ENCODE data around the gene CARHSP1.

The CARHSP1 gene

DNA sequence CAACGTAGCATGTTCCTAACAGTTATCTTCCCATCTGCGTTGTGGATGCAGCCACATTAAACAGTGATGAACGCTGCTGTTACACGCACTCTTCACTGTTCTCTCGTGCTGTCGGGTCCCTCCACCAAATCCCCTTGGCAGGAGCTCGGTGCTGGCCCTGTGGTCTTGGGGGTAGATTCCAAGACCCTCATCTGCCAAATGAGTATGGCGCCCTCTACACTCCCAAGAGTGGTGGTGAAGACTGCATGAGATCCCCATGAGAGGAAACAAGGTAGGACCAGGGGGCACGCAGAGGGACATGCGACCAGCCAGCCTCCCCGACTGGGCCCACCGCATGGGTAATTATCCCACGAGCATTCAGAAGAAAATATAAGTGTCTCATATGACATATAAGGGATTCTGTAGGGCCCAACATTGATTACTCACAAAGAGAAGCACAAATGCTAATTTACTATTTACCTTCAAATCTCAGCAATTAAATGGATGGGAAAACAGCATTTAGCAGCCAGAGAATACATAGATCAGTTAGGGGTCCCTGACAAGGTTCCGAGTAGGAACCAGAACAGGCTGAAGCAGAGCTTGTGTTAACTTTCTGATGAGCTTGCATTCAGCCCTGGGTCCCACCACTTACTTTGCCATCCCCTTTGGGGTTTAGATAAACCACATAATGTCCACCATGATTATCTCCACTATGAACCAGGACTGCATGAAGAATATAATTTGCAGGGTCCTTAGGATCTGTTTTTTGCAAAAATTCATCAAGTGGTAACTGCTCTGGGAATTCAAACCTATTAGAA lies 37.2 kb upstream of the CARHSP1 start:
- Histone ChIP-seq H3K4me1 (ENCODE audit: control insufficient read depth in 5 of 5, insufficient read depth in 5 of 5, low read length in 5 of 5) (peaks cover 0 to 8% (median 0%) of the 10 kb centered on the region in 5 donors), H3K36me3 (ENCODE audit: control insufficient read depth in 5 of 5, insufficient read depth in 5 of 5, low read length in 5 of 5) (peaks cover 25 to 97% (median 85%) of the 10 kb centered on the region in 5 donors), H3K27me3 (ENCODE audit: control insufficient read depth in 5 of 5, insufficient read depth in 4 of 5, low read length in 5 of 5) (no peaks in the 10 kb centered on the region), H3K27ac (ENCODE audit: low read depth, low read length) (no peak overlapping the region), H3K4me3 (ENCODE audit: low read depth in 1 of 5, low read length in 5 of 5) (no peak overlapping the region), H3K9me3 (ENCODE audit: control insufficient read depth in 5 of 5, low read length in 5 of 5) (no peaks in the 10 kb centered on the region), H3K9ac (ENCODE audit: low read length in 5 of 5) (no peak overlapping the region)

DNA sequence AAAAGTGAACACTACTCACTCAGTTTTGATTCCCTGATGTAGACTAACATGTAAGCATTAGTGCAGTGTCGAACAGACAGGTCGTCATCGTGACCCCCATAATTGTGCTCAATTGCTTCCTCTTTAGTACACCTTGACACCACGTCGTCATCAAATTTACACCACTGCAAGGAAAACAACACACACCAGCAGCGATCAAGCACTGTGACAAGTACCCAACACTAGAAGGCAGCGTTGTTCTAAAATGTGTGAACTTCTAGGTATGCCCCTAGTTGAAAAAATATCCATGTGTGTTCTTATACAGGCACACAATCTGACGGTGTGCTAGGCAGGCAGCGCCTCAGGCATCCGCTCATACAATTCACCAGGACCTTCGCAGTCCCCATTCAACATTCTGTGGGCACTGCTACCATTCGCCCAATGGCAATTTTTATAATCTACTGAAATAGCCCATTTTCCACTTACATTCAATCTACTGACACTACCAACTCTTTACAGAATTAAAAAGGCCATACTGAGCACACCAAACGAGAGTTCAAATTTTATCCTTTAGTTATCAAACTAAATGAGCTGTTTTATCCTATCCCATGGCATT lies 36.5 kb upstream of the CARHSP1 start:
- Histone ChIP-seq H3K9ac (ENCODE audit: low read length in 5 of 5) (no peak overlapping the region), H3K4me3 (ENCODE audit: low read depth in 1 of 5, low read length in 5 of 5) (no peak overlapping the region), H3K27me3 (ENCODE audit: control insufficient read depth in 5 of 5, insufficient read depth in 4 of 5, low read length in 5 of 5) (no peaks in the 10 kb centered on the region), H3K4me1 (ENCODE audit: control insufficient read depth in 5 of 5, insufficient read depth in 5 of 5, low read length in 5 of 5) (peaks cover 0 to 8% (median 0%) of the 10 kb centered on the region in 5 donors), H3K9me3 (ENCODE audit: control insufficient read depth in 5 of 5, low read length in 5 of 5) (no peaks in the 10 kb centered on the region), H3K36me3 (ENCODE audit: control insufficient read depth in 5 of 5, insufficient read depth in 5 of 5, low read length in 5 of 5) (peaks cover 27 to 97% (median 82%) of the 10 kb centered on the region in 5 donors), H3K27ac (ENCODE audit: low read depth, low read length) (no peak overlapping the region)

DNA sequence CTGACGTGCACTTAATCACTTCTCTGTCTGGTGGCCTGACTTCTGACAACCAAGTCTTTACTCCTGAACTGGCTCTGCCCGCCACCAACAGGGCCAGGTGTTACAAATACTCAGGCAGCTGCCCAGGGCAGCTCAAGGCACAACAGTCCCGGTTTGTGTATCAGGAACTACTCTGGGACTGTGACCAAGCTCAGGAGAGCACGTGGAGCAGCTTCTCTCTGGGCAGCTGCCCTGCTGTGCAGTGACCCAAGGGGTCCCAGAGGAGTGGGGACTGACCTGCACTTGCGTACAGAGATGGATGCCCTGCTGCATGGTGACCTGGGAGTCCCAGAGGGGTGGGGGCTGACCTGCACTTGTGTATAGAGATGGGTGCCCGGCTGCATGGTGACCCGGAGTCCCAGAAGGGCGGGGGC lies 35.2 kb upstream of the CARHSP1 start:
- H3K36me3 ChIP-seq (ENCODE audit: control insufficient read depth in 5 of 5, insufficient read depth in 5 of 5, low read length in 5 of 5), result peaks cover 35 to 97% (median 84%) of the 10 kb centered on the region in 5 donors
- no peak overlapping the region for H3K27ac ChIP-seq (ENCODE audit: low read depth, low read length)
- H3K9ac ChIP-seq (ENCODE audit: low read length in 5 of 5), result no peak overlapping the region
- no peaks in the 10 kb centered on the region for H3K9me3 ChIP-seq (ENCODE audit: control insufficient read depth in 5 of 5, low read length in 5 of 5)
- peaks cover 0 to 8% (median 0%) of the 10 kb centered on the region in 5 donors for H3K4me1 ChIP-seq (ENCODE audit: control insufficient read depth in 5 of 5, insufficient read depth in 5 of 5, low read length in 5 of 5)
- no peak overlapping the region for H3K4me3 ChIP-seq (ENCODE audit: low read depth in 1 of 5, low read length in 5 of 5)
- H3K27me3 ChIP-seq (ENCODE audit: control insufficient read depth in 5 of 5, insufficient read depth in 4 of 5, low read length in 5 of 5), result no peaks in the 10 kb centered on the region

DNA sequence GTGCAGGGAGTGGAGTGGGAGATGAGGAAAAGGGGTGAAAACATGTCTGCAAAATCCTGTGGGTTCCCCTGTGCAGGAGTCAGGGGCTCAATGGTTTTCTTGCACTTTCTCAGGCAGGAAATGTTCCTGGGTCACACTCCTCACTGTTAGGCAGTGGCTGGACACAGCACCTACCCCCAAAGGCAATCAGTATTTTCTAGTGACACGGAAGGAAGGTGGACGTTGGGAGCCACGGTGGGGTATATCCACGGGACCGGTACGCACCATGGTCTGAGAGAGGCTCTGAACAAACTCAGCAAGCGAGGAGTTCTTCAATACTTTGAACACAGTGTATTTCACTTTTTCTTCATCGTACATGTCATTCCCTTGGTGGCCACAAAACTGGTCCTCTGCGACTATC lies 34.2 kb upstream of the CARHSP1 start:
- Histone ChIP-seq H3K9me3 (ENCODE audit: control insufficient read depth in 5 of 5, low read length in 5 of 5) (no peaks in the 10 kb centered on the region), H3K4me3 (ENCODE audit: low read depth in 1 of 5, low read length in 5 of 5) (no peak overlapping the region), H3K4me1 (ENCODE audit: control insufficient read depth in 5 of 5, insufficient read depth in 5 of 5, low read length in 5 of 5) (peaks cover 0 to 8% (median 0%) of the 10 kb centered on the region in 5 donors), H3K27ac (ENCODE audit: low read depth, low read length) (no peak overlapping the region), H3K9ac (ENCODE audit: low read length in 5 of 5) (no peak overlapping the region), H3K27me3 (ENCODE audit: control insufficient read depth in 5 of 5, insufficient read depth in 4 of 5, low read length in 5 of 5) (no peaks in the 10 kb centered on the region), H3K36me3 (ENCODE audit: control insufficient read depth in 5 of 5, insufficient read depth in 5 of 5, low read length in 5 of 5) (peaks cover 35 to 97% (median 85%) of the 10 kb centered on the region in 5 donors)

DNA sequence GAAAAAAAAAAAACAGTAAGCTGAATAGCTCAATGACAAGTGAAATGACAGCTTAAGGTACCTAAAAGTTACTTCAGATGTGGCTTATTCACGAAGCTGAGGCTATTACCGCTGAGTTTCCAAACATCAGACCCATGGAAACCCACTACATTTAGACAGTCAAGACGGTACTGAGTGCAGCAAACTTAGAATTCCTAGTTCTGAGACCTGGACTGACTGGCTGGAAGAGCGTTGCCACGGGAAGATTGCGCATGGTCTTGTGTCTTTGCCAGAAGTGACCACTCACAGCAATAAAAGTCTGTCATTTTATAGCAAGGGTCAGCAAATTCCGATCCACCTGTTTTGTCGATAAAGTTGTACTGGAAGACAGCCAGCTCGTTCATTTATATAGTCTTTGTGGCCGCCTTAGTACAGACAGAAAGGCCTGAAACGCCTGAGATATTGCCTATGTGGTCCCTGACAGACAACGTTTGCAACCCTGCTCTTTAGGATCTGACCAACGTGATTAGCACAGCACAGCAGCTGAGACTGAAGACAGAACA lies 32.6 kb upstream of the CARHSP1 start:
- H3K27ac ChIP-seq (ENCODE audit: low read depth, low read length), result no peak overlapping the region
- no peaks in the 10 kb centered on the region for H3K27me3 ChIP-seq (ENCODE audit: control insufficient read depth in 5 of 5, insufficient read depth in 4 of 5, low read length in 5 of 5)
- H3K4me1 ChIP-seq (ENCODE audit: control insufficient read depth in 5 of 5, insufficient read depth in 5 of 5, low read length in 5 of 5), result peaks cover 0 to under 1% (median 0%) of the 10 kb centered on the region in 5 donors
- H3K4me3 ChIP-seq (ENCODE audit: low read depth in 1 of 5, low read length in 5 of 5), result no peak overlapping the region
- no peaks in the 10 kb centered on the region for H3K9me3 ChIP-seq (ENCODE audit: control insufficient read depth in 5 of 5, low read length in 5 of 5)
- peaks cover 38 to 96% (median 90%) of the 10 kb centered on the region in 5 donors for H3K36me3 ChIP-seq (ENCODE audit: control insufficient read depth in 5 of 5, insufficient read depth in 5 of 5, low read length in 5 of 5)
- H3K9ac ChIP-seq (ENCODE audit: low read length in 5 of 5), result no peak overlapping the region

DNA sequence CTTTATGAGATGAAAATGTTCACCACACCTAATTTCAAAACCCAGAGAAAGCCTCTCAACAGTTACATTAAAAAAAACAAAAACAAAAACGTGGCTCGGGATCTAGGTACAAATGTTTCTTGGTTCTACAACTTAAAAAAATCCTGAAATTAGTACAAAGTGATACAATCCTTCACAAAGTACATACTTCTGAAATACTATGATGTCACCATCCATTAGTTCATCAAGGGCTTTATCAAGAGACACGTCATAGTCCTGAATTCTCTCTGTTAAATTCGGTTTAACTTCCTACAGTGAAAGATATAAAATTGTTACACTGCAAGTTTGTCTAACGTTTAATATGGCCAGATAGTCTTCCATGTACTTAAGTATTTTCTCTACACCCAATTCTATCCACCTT lies 31.5 kb upstream of the CARHSP1 start:
- Histone ChIP-seq H3K36me3 (ENCODE audit: control insufficient read depth in 5 of 5, insufficient read depth in 5 of 5, low read length in 5 of 5) (peaks cover 43 to 97% (median 87%) of the 10 kb centered on the region in 5 donors), H3K9me3 (ENCODE audit: control insufficient read depth in 5 of 5, low read length in 5 of 5) (no peaks in the 10 kb centered on the region), H3K4me3 (ENCODE audit: low read depth in 1 of 5, low read length in 5 of 5) (no peak overlapping the region), H3K9ac (ENCODE audit: low read length in 5 of 5) (no peak overlapping the region), H3K27ac (ENCODE audit: low read depth, low read length) (no peak overlapping the region), H3K4me1 (ENCODE audit: control insufficient read depth in 5 of 5, insufficient read depth in 5 of 5, low read length in 5 of 5) (no peaks in the 10 kb centered on the region), H3K27me3 (ENCODE audit: control insufficient read depth in 5 of 5, insufficient read depth in 4 of 5, low read length in 5 of 5) (no peaks in the 10 kb centered on the region)

DNA sequence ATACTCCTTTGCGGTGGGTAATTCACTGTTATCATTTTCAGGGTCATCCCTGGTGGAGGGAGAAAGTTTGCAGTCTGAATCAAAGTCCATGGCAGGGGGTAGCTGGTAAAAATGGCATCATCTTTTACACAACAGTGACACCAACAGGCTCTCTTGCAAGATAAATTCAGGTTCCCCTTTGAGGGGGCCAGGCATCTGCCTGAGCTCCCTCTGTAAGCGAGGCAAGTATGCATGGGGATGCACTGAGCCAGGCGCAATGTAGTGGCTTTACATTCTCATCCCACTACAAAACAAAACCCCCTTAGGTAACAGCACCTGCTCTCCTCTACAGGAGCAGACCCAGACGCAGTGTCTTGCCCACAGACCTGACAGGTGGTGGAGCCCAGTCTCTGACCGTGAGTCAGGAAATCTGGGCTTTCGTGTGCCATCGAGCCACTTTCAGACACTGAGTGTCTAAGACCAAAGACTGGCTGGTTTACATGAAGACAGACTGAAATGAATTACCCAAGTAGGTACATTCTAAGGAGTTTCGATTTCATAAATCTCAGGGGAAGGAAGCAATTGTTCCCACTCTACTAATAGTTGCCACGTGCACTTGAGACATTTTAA lies 31.0 kb upstream of the CARHSP1 start:
- Histone ChIP-seq H3K36me3 (ENCODE audit: control insufficient read depth in 5 of 5, insufficient read depth in 5 of 5, low read length in 5 of 5) (peaks cover 48 to 97% (median 87%) of the 10 kb centered on the region in 5 donors), H3K4me3 (ENCODE audit: low read depth in 1 of 5, low read length in 5 of 5) (no peak overlapping the region), H3K9ac (ENCODE audit: low read length in 5 of 5) (no peak overlapping the region), H3K27me3 (ENCODE audit: control insufficient read depth in 5 of 5, insufficient read depth in 4 of 5, low read length in 5 of 5) (no peaks in the 10 kb centered on the region), H3K4me1 (ENCODE audit: control insufficient read depth in 5 of 5, insufficient read depth in 5 of 5, low read length in 5 of 5) (no peaks in the 10 kb centered on the region), H3K27ac (ENCODE audit: low read depth, low read length) (no peak overlapping the region), H3K9me3 (ENCODE audit: control insufficient read depth in 5 of 5, low read length in 5 of 5) (no peaks in the 10 kb centered on the region)

DNA sequence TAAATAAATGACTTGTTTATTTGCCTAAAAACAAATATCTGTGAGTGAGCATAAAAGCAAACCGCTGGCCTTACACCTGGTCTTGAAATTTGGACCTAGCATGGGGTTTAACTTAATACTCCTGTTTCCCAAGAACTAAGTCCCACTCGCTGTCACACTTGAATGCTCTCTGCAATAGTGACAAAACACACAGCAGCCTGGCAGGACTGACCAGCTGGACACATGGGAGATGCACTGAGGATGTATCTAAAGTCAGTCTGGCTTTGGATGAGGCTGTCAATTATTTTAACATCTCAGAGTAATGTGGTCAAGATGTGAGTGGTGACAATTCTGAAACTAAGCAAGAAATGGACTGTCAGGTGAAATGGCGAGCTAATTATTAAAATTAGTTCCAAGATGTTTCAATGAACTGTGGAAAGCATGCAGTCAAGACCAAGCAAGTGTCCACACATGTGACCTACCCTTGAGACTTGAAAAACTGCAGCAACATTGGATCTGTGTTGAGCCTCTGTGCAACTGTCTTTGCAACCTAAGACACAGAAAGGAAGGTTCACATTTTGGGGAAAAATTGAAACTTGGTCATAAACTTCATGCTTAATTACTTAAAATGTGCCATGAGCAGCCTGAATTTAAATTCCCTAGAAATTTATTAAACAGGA lies 30.0 kb upstream of the CARHSP1 start:
- no peak overlapping the region for H3K4me3 ChIP-seq (ENCODE audit: low read depth in 1 of 5, low read length in 5 of 5)

DNA sequence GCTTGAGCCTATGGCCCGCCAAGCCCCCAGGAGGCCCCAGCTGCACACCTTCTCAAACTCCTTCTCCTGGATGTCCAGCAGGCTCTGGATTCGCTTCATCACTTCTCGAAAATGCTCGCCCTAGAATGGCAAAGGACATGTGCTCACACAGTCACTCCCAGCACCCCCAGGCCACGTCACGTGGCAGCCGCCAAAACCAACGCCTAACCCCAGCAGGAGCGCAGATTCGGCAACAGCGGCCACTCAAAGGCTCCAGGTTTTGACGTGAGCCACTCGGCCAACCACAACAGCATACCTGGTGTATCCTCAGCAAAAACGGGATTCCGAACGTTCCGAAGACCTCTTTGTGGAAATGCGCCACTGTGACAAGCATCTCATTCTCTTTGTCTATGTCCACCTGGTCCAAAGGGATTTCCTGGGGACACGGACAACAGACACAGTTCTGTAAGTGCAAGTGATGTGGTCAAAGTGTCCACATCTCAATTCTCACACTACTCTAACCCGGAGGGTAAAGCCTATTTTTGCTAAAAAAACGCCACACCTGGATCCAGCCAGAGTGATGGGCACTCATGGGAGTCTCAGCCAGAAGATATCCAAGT lies 26.0 kb upstream of the CARHSP1 start:
- Histone ChIP-seq H3K4me1 (ENCODE audit: control insufficient read depth in 5 of 5, insufficient read depth in 5 of 5, low read length in 5 of 5) (no peaks in the 10 kb centered on the region), H3K27ac (ENCODE audit: low read depth, low read length) (no peak overlapping the region), H3K9me3 (ENCODE audit: control insufficient read depth in 5 of 5, low read length in 5 of 5) (no peaks in the 10 kb centered on the region), H3K36me3 (ENCODE audit: control insufficient read depth in 5 of 5, insufficient read depth in 5 of 5, low read length in 5 of 5) (peaks cover 30 to 97% (median 92%) of the 10 kb centered on the region in 5 donors), H3K9ac (ENCODE audit: low read length in 5 of 5) (no peak overlapping the region), H3K27me3 (ENCODE audit: control insufficient read depth in 5 of 5, insufficient read depth in 4 of 5, low read length in 5 of 5) (no peaks in the 10 kb centered on the region), H3K4me3 (ENCODE audit: low read depth in 1 of 5, low read length in 5 of 5) (no peak overlapping the region)

More for the DNA sequence above, 30.0 kb upstream of the CARHSP1 start:
- Histone ChIP-seq H3K27me3 (ENCODE audit: control insufficient read depth in 5 of 5, insufficient read depth in 4 of 5, low read length in 5 of 5) (no peaks in the 10 kb centered on the region), H3K36me3 (ENCODE audit: control insufficient read depth in 5 of 5, insufficient read depth in 5 of 5, low read length in 5 of 5) (peaks cover 48 to 99% (median 90%) of the 10 kb centered on the region in 5 donors), H3K9ac (ENCODE audit: low read length in 5 of 5) (no peak overlapping the region), H3K27ac (ENCODE audit: low read depth, low read length) (no peak overlapping the region), H3K4me1 (ENCODE audit: control insufficient read depth in 5 of 5, insufficient read depth in 5 of 5, low read length in 5 of 5) (no peaks in the 10 kb centered on the region), H3K9me3 (ENCODE audit: control insufficient read depth in 5 of 5, low read length in 5 of 5) (no peaks in the 10 kb centered on the region)
